H1 (cell line): ENCODE measurements around the gene NR2C2AP. TPM values are rescaled to one million over a fixed set of nuclear protein-coding genes. Genes with fewer than 3 reads are reported as not detected.

Experiments
- CTCF ChIA-PET: fragments of 300-600 bp; sonication (Branson Sonifier 250); formaldehyde crosslinking; loops from one replicate; lab custom pipeline; 2021; ENCODE audit not compliant: partially characterized antibody; lab: Charles Lee
- POLR2A ChIA-PET: fragments of 300-600 bp; sonication (Branson Sonifier 250); formaldehyde crosslinking; loops from one replicate; lab custom pipeline; 2021; ENCODE audit warnings: inconsistent platforms; ENCODE audit not compliant: partially characterized antibody; lab: Charles Lee
- DNase-seq, 2 experiments: peaks; one replicate each; pipeline versions ENCODE4 v3.0.0 to v3.0.0-alpha.2; 2010 to 2022; ENCODE audit warnings: low spot score in 2 of 2, low read depth in 1 of 2, mixed read lengths in 1 of 2
- FAIRE-seq: peaks from 2 replicates; lab custom pipeline; 2011; peaks lifted over from hg19 to GRCh38; lab: Jason Lieb, UNC
- H2AFZ ChIP-seq: 2 replicates; pipeline ENCODE4 v1.8.1; 2012; ENCODE audit warnings: low read length, inconsistent platforms
- H2AK5ac ChIP-seq: 2 replicates; pipeline ENCODE4 v1.6.1; 2013; ENCODE audit warnings: low read depth, low read length
- H2BK120ac ChIP-seq: replicated peaks from 2 replicates; pipeline ENCODE3; 2013; ENCODE audit warnings: low read depth, low read length, inconsistent platforms
- H2BK12ac ChIP-seq: 2 replicates; pipeline ENCODE4 v1.6.1; 2013; ENCODE audit warnings: low read depth, low read length
- H2BK15ac ChIP-seq: 2 replicates; pipeline ENCODE4 v1.6.1; 2013; ENCODE audit warnings: low read length
- H2BK20ac ChIP-seq: 2 replicates; pipeline ENCODE4 v1.6.1; 2013; ENCODE audit warnings: low read length
- H2BK5ac ChIP-seq: 2 replicates; pipeline ENCODE4 v1.6.1; 2013; ENCODE audit warnings: low read depth, low read length
- H3K14ac ChIP-seq: 2 replicates; pipeline ENCODE4 v1.6.1; 2013; ENCODE audit warnings: inconsistent platforms; ENCODE audit not compliant: insufficient read length
- H3K18ac ChIP-seq: 2 replicates; pipeline ENCODE4 v1.6.1; 2013; ENCODE audit warnings: low read length; ENCODE audit errors: extremely low read depth
- H3K23ac ChIP-seq: 2 replicates; pipeline ENCODE4 v1.6.1; 2013; ENCODE audit warnings: inconsistent platforms; ENCODE audit not compliant: insufficient read length
- H3K23me2 ChIP-seq: 2 replicates; pipeline ENCODE4 v1.6.1; 2013; ENCODE audit warnings: low read depth, low read length
- H3K27ac ChIP-seq: 2 replicates; pipeline ENCODE4 v1.6.1; 2011; ENCODE audit warnings: low read depth, low read length, inconsistent platforms
- H3K27me3 ChIP-seq, 4 experiments: replicated peaks in 1 of 4; 1 replicate in 1 of 4; 2 replicates in 3 of 4; pipeline versions ENCODE4 v1.6.1 to v1.8.1; 2011 to 2013; ENCODE audit warnings: low read length in 3 of 4, mild to moderate bottlenecking in 3 of 4, inconsistent platforms in 2 of 4, mixed read lengths in 2 of 4, moderate library complexity in 1 of 4; ENCODE audit not compliant: control insufficient read depth in 3 of 4, insufficient read depth in 3 of 4; ENCODE audit errors: extremely low read depth in 1 of 4
- H3K36me3 ChIP-seq, 4 experiments: 2 replicates each; pipeline versions ENCODE4 v1.6.1 to v1.8.1; 2011 to 2013; ENCODE audit warnings: mild to moderate bottlenecking in 4 of 4, low read length in 3 of 4, moderate library complexity in 2 of 4, control low read depth in 1 of 4, inconsistent platforms in 1 of 4; ENCODE audit not compliant: insufficient read depth in 4 of 4, control insufficient read depth in 2 of 4
- H3K4ac ChIP-seq: replicated peaks from 2 replicates; pipeline ENCODE3; 2013; ENCODE audit warnings: low read length, low read depth, mixed read lengths, inconsistent platforms; ENCODE audit not compliant: insufficient read length
- H3K4me1 ChIP-seq, 4 experiments: replicated peaks in 1 of 4; 1 replicate in 1 of 4; 2 replicates in 3 of 4; pipeline versions ENCODE4 v1.6.1 to v1.8.1; 2011 to 2013; ENCODE audit warnings: low read length in 3 of 4, inconsistent platforms in 2 of 4, mixed read lengths in 1 of 4; ENCODE audit not compliant: insufficient read depth in 4 of 4, control insufficient read depth in 3 of 4
- H3K4me2 ChIP-seq, 2 experiments: 2 replicates each; pipeline versions ENCODE4 v1.6.1 to v1.8.1; 2011 to 2013; ENCODE audit warnings: low read depth in 2 of 2, low read length in 2 of 2, control low read depth in 1 of 2, inconsistent platforms in 1 of 2, mild to moderate bottlenecking in 1 of 2; ENCODE audit not compliant: insufficient read depth in 1 of 2
- H3K4me3 ChIP-seq, 4 experiments: fragments of 200-600, 300-600 bp in 1 of 4; sonication (generic), shearing (Covaris generic), sonication (Bioruptor Twin) in 1 of 4; 2 replicates each; pipeline versions ENCODE4 v1.5.1 to v1.8.1; 2011 to 2016; ENCODE audit warnings: low read length in 4 of 4, low read depth in 3 of 4, control low read depth in 2 of 4, inconsistent platforms in 2 of 4, mild to moderate bottlenecking in 2 of 4, mixed read lengths in 1 of 4, moderate library complexity in 1 of 4; ENCODE audit not compliant: insufficient read depth in 2 of 4; ENCODE audit errors: extremely low read depth in 1 of 4
- H3K56ac ChIP-seq: replicated peaks from 2 replicates; pipeline ENCODE3; 2013; ENCODE audit warnings: low read depth, mild to moderate bottlenecking, mixed read lengths, low read length, inconsistent platforms; ENCODE audit not compliant: insufficient read length
- H3K79me1 ChIP-seq: 2 replicates; pipeline ENCODE4 v1.6.1; 2013; ENCODE audit warnings: low read depth, low read length, control low read depth
- H3K79me2 ChIP-seq, 2 experiments: 2 replicates each; pipeline versions ENCODE4 v1.6.1 to v1.8.1; 2012 to 2013; ENCODE audit warnings: low read length in 2 of 2, mild to moderate bottlenecking in 2 of 2, inconsistent platforms in 1 of 2; ENCODE audit not compliant: insufficient read depth in 2 of 2, control insufficient read depth in 1 of 2
- H3K9ac ChIP-seq, 4 experiments: replicated peaks in 1 of 4; 1 replicate in 1 of 4; 2 replicates in 3 of 4; pipeline versions ENCODE4 v1.6.1 to v1.8.1; 2011 to 2013; ENCODE audit warnings: low read depth in 3 of 4, low read length in 3 of 4, control low read depth in 2 of 4, mild to moderate bottlenecking in 2 of 4, moderate library complexity in 2 of 4, inconsistent platforms in 1 of 4; ENCODE audit errors: extremely low read depth in 1 of 4
- H3K9me3 ChIP-seq, 2 experiments: 2 replicates each; pipeline versions ENCODE4 v1.6.1 to v1.8.1; 2012 to 2013; ENCODE audit warnings: mild to moderate bottlenecking in 2 of 2, moderate library complexity in 2 of 2, control low read depth in 1 of 2, inconsistent platforms in 1 of 2, low read depth in 1 of 2, low read length in 1 of 2, mixed read lengths in 1 of 2; ENCODE audit not compliant: insufficient read depth in 2 of 2
- H4K20me1 ChIP-seq, 2 experiments: replicated peaks in 1 of 2; 2 replicates each; pipeline versions ENCODE3 to v1.8.1; 2011 to 2013; ENCODE audit warnings: inconsistent platforms in 2 of 2, low read length in 2 of 2, mild to moderate bottlenecking in 1 of 2; ENCODE audit not compliant: insufficient read depth in 2 of 2, control insufficient read depth in 1 of 2
- H4K5ac ChIP-seq: 2 replicates; pipeline ENCODE4 v1.6.1; 2013; ENCODE audit warnings: low read length, low read depth, mixed read lengths, inconsistent platforms; ENCODE audit not compliant: insufficient read length
- H4K8ac ChIP-seq: 2 replicates; pipeline ENCODE4 v1.8.0; 2013; ENCODE audit warnings: mild to moderate bottlenecking, moderate library complexity, low read length, inconsistent platforms; ENCODE audit not compliant: insufficient read depth; ENCODE audit errors: extremely low read depth
- H4K91ac ChIP-seq: replicated peaks from 2 replicates; pipeline ENCODE3; 2013; ENCODE audit warnings: low read length, mixed read lengths, inconsistent platforms; ENCODE audit not compliant: insufficient read length
- CREB1 ChIP-seq: IDR thresholded peaks from 2 replicates; pipeline ENCODE4 v1.6.1; 2012; ENCODE audit warnings: inconsistent platforms
- GTF2F1 ChIP-seq: IDR thresholded peaks from 2 replicates; pipeline ENCODE4 v1.6.1; 2012; ENCODE audit warnings: low read depth, low read length, improper control_type of control experiment, borderline replicate concordance
- RBBP5 ChIP-seq: IDR thresholded peaks from 2 replicates; pipeline ENCODE4 v1.7.1; 2012; ENCODE audit warnings: low read depth, mild to moderate bottlenecking, inconsistent platforms, low read length, moderate library complexity, borderline replicate concordance
- SP2 ChIP-seq: IDR thresholded peaks from 2 replicates; pipeline ENCODE4 v1.6.1; 2012; ENCODE audit warnings: mild to moderate bottlenecking, low read length, inconsistent platforms
- ZNF274 ChIP-seq: IDR thresholded peaks from 2 replicates; pipeline ENCODE4 v1.7.0; 2012; ENCODE audit warnings: low read length, borderline replicate concordance; ENCODE audit errors: extremely low read depth
- WGBS, 2 experiments: shearing (Covaris generic) in 1 of 2; methylation state at CpG; one replicate each; pipeline versions ENCODE4 v1.1.6 to v1.1.7; 2013 to 2015; ENCODE audit warnings: low lambda C conversion rate in 2 of 2, mixed read lengths in 2 of 2, inconsistent platforms in 1 of 2, low coverage in 1 of 2, missing lambda C conversion rate in 1 of 2; ENCODE audit not compliant: insufficient replicate concordance in 2 of 2, insufficient coverage in 1 of 2, insufficient read length in 1 of 2; ENCODE audit errors: extremely low coverage in 1 of 2, missing lambda C conversion rate in 1 of 2; 5-methylcytosine and 5-hydroxymethylcytosine counted together
- polyA plus RNA-seq, 7 experiments: library from polyadenylated mRNA; depleted of rRNA in 3 of 7; stranded (reverse) in 5 of 7; unstranded in 2 of 7; fragments of >200 nt in 5 of 7; fragments of 200-250 nt in 2 of 7; gene quantifications; 1 replicate in 5 of 7; 2 replicates in 1 of 7; 4 replicates in 1 of 7; pipeline versions ENCODE4 v1.2.1 to v1.2.3, GENCODE V29; 2011 to 2013; ENCODE audit warnings: missing spikeins in 2 of 7, mixed read lengths in 2 of 7
- total RNA-seq: library from RNA; stranded (reverse); fragmentation: NEBNext Ultra II Directional; extraction: Animal tissue kit (Norgen Biotek cat#: 25700); gene quantifications from 2 replicates; pipeline ENCODE4 v1.2.1, GENCODE V29; 2021

The NR2C2AP gene
- total and polyA plus RNA-seq, 2 of the 8 experiments (the other 6 are each of a cell fraction or from before 2014, with no cell fraction given): 16.4 to 20.5 TPM

DNA sequence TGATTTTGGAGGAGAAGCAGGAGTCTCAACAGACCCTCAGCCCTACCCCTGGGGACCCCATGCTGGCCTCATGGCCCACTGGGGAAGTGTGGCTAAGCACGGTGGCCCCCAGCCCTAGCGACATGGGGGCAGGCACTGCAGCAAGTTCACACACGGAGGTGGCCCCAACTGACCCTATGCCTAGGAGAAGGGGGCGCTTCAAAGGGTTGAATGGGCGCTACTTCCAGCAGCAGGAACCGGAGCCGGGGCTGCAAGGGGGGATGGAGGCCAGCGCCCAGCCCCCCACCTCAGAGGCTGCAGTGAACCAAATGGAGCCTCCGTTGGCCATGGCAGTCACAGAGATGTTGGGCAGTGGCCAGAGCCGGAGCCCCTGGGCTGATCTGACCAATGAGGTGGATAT, 23.4 kb upstream of the NR2C2AP start:
- CTCF ChIA-PET: interaction anchor here (0.6 to 2.5 kb wide), 8 partner anchors 12 to 111 kb away, joined by 3 to 8 read pairs (median 3); partner anchors contain the start of genes BORCS8 and RFXANK

More for the DNA sequence above, 23.4 kb upstream of the NR2C2AP start:
- H3K9ac ChIP-seq: no peak overlapping the region
- H2BK12ac ChIP-seq: no peak overlapping the region
- H3K23me2 ChIP-seq: peaks cover 5% of the 10 kb centered on the region; the same call in 1 of the 2 replicates
- H2BK120ac ChIP-seq: no peak overlapping the region
- POLR2A ChIA-PET: interaction anchor here (1.5 kb wide), 1 partner anchor 17 kb away, joined by 3 read pairs; no protein-coding TSS in a partner anchor
- no peak overlapping the region for H3K4ac ChIP-seq
- peaks cover 0 to 7% (median 3%) of the 10 kb centered on the region in 4 experiments; a peak in 4 of 7 replicates for H3K4me1 ChIP-seq
- no peaks in the 10 kb centered on the region for H3K79me1 ChIP-seq
- no peak overlapping the region for H2AFZ ChIP-seq
- no peak overlapping the region for H2BK20ac ChIP-seq
- no peaks in the 10 kb centered on the region for H3K79me2 ChIP-seq
- no peak overlapping the region; the same call in 1 of the 2 replicates for H4K8ac ChIP-seq
- peaks cover 2 to 16% (median 11%) of the 10 kb centered on the region in 4 experiments for H3K27me3 ChIP-seq
- DNase-seq: no peak
- no peak overlapping the region for H2BK5ac ChIP-seq
- no peak overlapping the region for H2AK5ac ChIP-seq
- no peaks in the 10 kb centered on the region for H4K20me1 ChIP-seq
- no peak overlapping the region for H4K91ac ChIP-seq
- H2BK15ac ChIP-seq: 0 out of 2 replicates have a peak overlapping the region, but pooled peaks have one; percentile 29
- H3K18ac ChIP-seq: no peak overlapping the region
- FAIRE-seq: no peak
- peaks cover 4 to 5% of the 10 kb centered on the region in 2 experiments; a peak in 2 of 4 replicates for H3K9me3 ChIP-seq
- H3K23ac ChIP-seq: no peak overlapping the region
- TF ChIP-seq GTF2F1 (no peak), SP2 (no peak), RBBP5 (no peak), ZNF274 (no peak), CREB1 (no peak)
- no peaks in the 10 kb centered on the region for H3K36me3 ChIP-seq
- no peak overlapping the region for H3K56ac ChIP-seq
- no peak overlapping the region for H3K14ac ChIP-seq
- 86% methylated on average over 10 of the region's 10 CpGs; no CpG with 5 or more reads in 1 of the 2 experiments for WGBS, 2 experiments
- no peak overlapping the region for H3K27ac ChIP-seq
- no peak overlapping the region for H3K4me3 ChIP-seq
- H3K4me2 ChIP-seq: no peak overlapping the region
- no peak overlapping the region for H4K5ac ChIP-seq
